SK-N-SH treated with all-trans-retinoic acid at 6 μM for 48 hours (cell line): ENCODE data around the gene RHOA.

Experiments used
- ATAC-seq: fragments of 200-7000 bp; cut with Tn5 transposase; 3 replicates; pipeline ENCODE4 v1.9.1; 2020; ENCODE audit warnings: mild to moderate bottlenecking, moderate library complexity
- BACH2 ChIP-seq: fragments of 250-450 bp; sonication (Bioruptor Pico); IDR thresholded peaks from 2 replicates; pipeline ENCODE4 v1.9.0; 2021; ENCODE audit warnings: mild to moderate bottlenecking, borderline replicate concordance
- CREB5 ChIP-seq: fragments of 250-450 bp; sonication (Bioruptor Pico); IDR thresholded peaks from 2 replicates; pipeline ENCODE4 v1.5.1; 2020; ENCODE audit warnings: low read depth, mild to moderate bottlenecking, moderate library complexity
- CSDC2 ChIP-seq: fragments of 250-450 bp; sonication (Bioruptor Pico); IDR thresholded peaks from 2 replicates; pipeline ENCODE4 v1.5.0; 2020; ENCODE audit warnings: mild to moderate bottlenecking, moderate library complexity
- ESRRG ChIP-seq: fragments of 250-450 bp; sonication (Bioruptor Pico); IDR thresholded peaks from 2 replicates; pipeline ENCODE4 v1.6.1; 2021; ENCODE audit warnings: mild to moderate bottlenecking
- GLIS3 ChIP-seq: fragments of 250-450 bp; sonication (Bioruptor Pico); IDR thresholded peaks from 2 replicates; pipeline ENCODE4 v1.5.0; 2020; ENCODE audit warnings: mild to moderate bottlenecking, moderate library complexity
- ISL1 ChIP-seq: fragments of 250-450 bp; sonication (Bioruptor Pico); IDR thresholded peaks from 2 replicates; pipeline ENCODE4 v2.1.2; 2022; ENCODE audit warnings: mild to moderate bottlenecking, moderate library complexity
- OSR1 ChIP-seq: fragments of 250-450 bp; sonication (Bioruptor Pico); IDR thresholded peaks from 2 replicates; pipeline ENCODE4 v1.8.0; 2022; ENCODE audit warnings: moderate library complexity, mild to moderate bottlenecking, inconsistent platforms
- PATZ1 ChIP-seq: fragments of 250-450 bp; sonication (Bioruptor Pico); IDR thresholded peaks from 2 replicates; pipeline ENCODE4 v1.8.0; 2020; ENCODE audit warnings: mild to moderate bottlenecking, moderate library complexity, borderline replicate concordance
- POU6F1 ChIP-seq: fragments of 250-450 bp; sonication (Bioruptor Pico); IDR thresholded peaks from 2 replicates; pipeline ENCODE4 v1.8.0; 2021; ENCODE audit warnings: low read depth, mild to moderate bottlenecking, moderate library complexity, borderline replicate concordance
- PPARA ChIP-seq: fragments of 250-450 bp; sonication (Bioruptor Pico); IDR thresholded peaks from 2 replicates; pipeline ENCODE4 v1.5.0; 2020; ENCODE audit warnings: mild to moderate bottlenecking, borderline replicate concordance
- RARB ChIP-seq: fragments of 250-450 bp; sonication (Bioruptor Pico); IDR thresholded peaks from 2 replicates; pipeline ENCODE4 v1.8.0; 2021; ENCODE audit warnings: mild to moderate bottlenecking, moderate library complexity
- SNAI2 ChIP-seq: fragments of 250-450 bp; sonication (Bioruptor Pico); IDR thresholded peaks from 2 replicates; pipeline ENCODE4 v1.5.0; 2020; ENCODE audit warnings: mild to moderate bottlenecking, moderate library complexity
- TCF4 ChIP-seq: fragments of 250-450 bp; sonication (Bioruptor Pico); IDR thresholded peaks from 2 replicates; pipeline ENCODE4 v1.8.0; 2021; ENCODE audit warnings: mild to moderate bottlenecking, moderate library complexity, borderline replicate concordance
- TOX ChIP-seq: fragments of 250-450 bp; sonication (Bioruptor Pico); IDR thresholded peaks from 2 replicates; pipeline ENCODE4 v1.8.0; 2021; ENCODE audit warnings: mild to moderate bottlenecking, moderate library complexity, borderline replicate concordance
- TSHZ2 ChIP-seq: fragments of 250-450 bp; sonication (Bioruptor Pico); IDR thresholded peaks from 2 replicates; pipeline ENCODE4 v1.5.0; 2020; ENCODE audit warnings: mild to moderate bottlenecking, moderate library complexity
- ZC3H10 ChIP-seq: fragments of 250-450 bp; sonication (Bioruptor Pico); IDR thresholded peaks from 2 replicates; pipeline ENCODE4 v1.5.1; 2021; ENCODE audit warnings: mild to moderate bottlenecking, moderate library complexity
- ZFP3 ChIP-seq: fragments of 250-450 bp; sonication (Bioruptor Pico); IDR thresholded peaks from 2 replicates; pipeline ENCODE4 v1.5.0; 2020; ENCODE audit warnings: mild to moderate bottlenecking, moderate library complexity
- ZFP30 ChIP-seq: fragments of 450-650 bp; formaldehyde crosslinking; IDR thresholded peaks from 2 replicates; pipeline ENCODE4 v1.5.0; 2022; ENCODE audit warnings: mild to moderate bottlenecking, moderate library complexity
- ZNF565 ChIP-seq: fragments of 450-650 bp; formaldehyde crosslinking; conservative IDR thresholded peaks from 2 replicates; pipeline ENCODE4 v1.5.0; 2020; ENCODE audit warnings: low read depth, mild to moderate bottlenecking, moderate library complexity
- ZNF70 ChIP-seq: fragments of 450-650 bp; formaldehyde crosslinking; IDR thresholded peaks from 2 replicates; pipeline ENCODE4 v1.5.0; 2020; ENCODE audit warnings: mild to moderate bottlenecking, moderate library complexity
- ZNF8 ChIP-seq: fragments of 450-650 bp; formaldehyde crosslinking; IDR thresholded peaks from 2 replicates; pipeline ENCODE4 v1.5.0; 2020; ENCODE audit warnings: mild to moderate bottlenecking, moderate library complexity

Gene RHOA

GRCh38 chr3:49383387-49383786 is 28.4 kb downstream of the RHOA start:
- TF ChIP-seq POU6F1 (CRISPR knock-in tag) (no peak), CREB5 (no peak), RARB (CRISPR knock-in tag) (no peak), ISL1 (CRISPR knock-in tag) (no peak), TSHZ2 (CRISPR knock-in tag) (no peak), PPARA (CRISPR knock-in tag) (no peak), ZNF565 (CRISPR knock-in tag) (no peak), ZNF70 (CRISPR knock-in tag) (no peak), PATZ1 (CRISPR knock-in tag) (no peak), ESRRG (no peak), SNAI2 (CRISPR knock-in tag) (no peak), ZNF8 (CRISPR knock-in tag) (no peak)
- TF ChIP-seq, all 23 proteins: peak for 0
- ATAC-seq: no peak

GRCh38 chr3:49378249-49378895 is 33.4 kb downstream of the RHOA start:
- peak; percentile 86 for ATAC-seq
- no peak for TF ChIP-seq OSR1 (CRISPR knock-in tag)
- TF ChIP-seq ZFP30 (CRISPR knock-in tag): no peak
- no peak for TF ChIP-seq TCF4 (CRISPR knock-in tag)
- no peak for TF ChIP-seq ZFP3 (CRISPR knock-in tag)
- TF ChIP-seq RARB (CRISPR knock-in tag): no peak
- TF ChIP-seq BACH2: no peak
- TF ChIP-seq PPARA (CRISPR knock-in tag): no peak
- TF ChIP-seq ZNF8 (CRISPR knock-in tag): no peak
- TF ChIP-seq POU6F1 (CRISPR knock-in tag): no peak
- no peak for TF ChIP-seq TSHZ2 (CRISPR knock-in tag)
- TF ChIP-seq CSDC2 (CRISPR knock-in tag): no peak
- TF ChIP-seq ESRRG: no peak
- TF ChIP-seq GLIS3 (CRISPR knock-in tag): no peak
- no peak for TF ChIP-seq ZC3H10
- TF ChIP-seq ZNF565 (CRISPR knock-in tag): no peak
- TF ChIP-seq ISL1 (CRISPR knock-in tag): no peak
- TF ChIP-seq TOX: no peak
- TF ChIP-seq CREB5: no peak
